GM10266 (cell line): ENCODE data around the gene LUZP1.

Experiments used
- DNase-seq: peaks from one replicate; pipeline ENCODE4 v3.0.0; 2012; ENCODE audit errors: extremely low spot score
- CTCF ChIP-seq: IDR thresholded peaks from 2 replicates; pipeline ENCODE4 v1.5.1; 2012; ENCODE audit warnings: mild to moderate bottlenecking, low read depth; ENCODE audit not compliant: control insufficient read depth, insufficient read depth; ENCODE audit errors: missing control alignments

The LUZP1 gene

GRCh38 chr1:23069149-23069548 lies 99.5 kb downstream of the LUZP1 start:
- no peak for DNase-seq
- TF ChIP-seq CTCF, result no peak

- no peak for DNase-seq
- no peak for TF ChIP-seq CTCF
Observed at GRCh38 chr1:23066075-23066474, 102.6 kb downstream of the LUZP1 start.

GRCh38 chr1:23065385-23065784 lies 103.3 kb downstream of the LUZP1 start:
- DNase-seq, result no peak
- no peak for TF ChIP-seq CTCF

- DNase-seq, result no peak
- TF ChIP-seq CTCF, result no peak
Observed at GRCh38 chr1:23062271-23062670, 106.4 kb downstream of the LUZP1 start.

GRCh38 chr1:23057301-23057700 lies 111.4 kb downstream of the LUZP1 start:
- no peak for DNase-seq
- no peak for TF ChIP-seq CTCF

GRCh38 chr1:23051290-23051909 lies 117.3 kb downstream of the LUZP1 start:
- DNase-seq, result no peak
- TF ChIP-seq CTCF, result no peak

- TF ChIP-seq CTCF, result no peak
- no peak for DNase-seq
Observed at GRCh38 chr1:23050201-23050600, 118.5 kb downstream of the LUZP1 start.
